Sciatic nerve (tissue), 2 donors: ENCODE data around the gene GAGE13. TPM values are rescaled to one million over a fixed set of nuclear protein-coding genes. Genes with fewer than 3 reads are reported as not detected.
"Not testable (repeated sequence)": the region's sequence is repeated elsewhere in the genome, so short reads cannot be mapped to it uniquely, and the experiment has no call there.

Experiments used
- ATAC-seq: fragments of 200-7000 bp; cut with Tn5 transposase; one replicate; pipeline ENCODE4 v1.9.1; 2020; ENCODE audit warnings: mild to moderate bottlenecking, moderate library complexity
- DNase-seq: peaks from one replicate; pipeline ENCODE4 v3.0.0-alpha.2; 2020; ENCODE audit warnings: low spot score
- intact Hi-C: fragments of 100-400 bp; cut with DNase I; formaldehyde crosslinking; loops from one replicate; pipeline ENCODE4 v1.14.2; 2022
- total RNA-seq: library from RNA; stranded (reverse); fragmentation: NEBNext Ultra II Directional; extraction: Animal tissue kit (Norgen Biotek cat#: 25700); gene quantifications from one replicate; pipeline ENCODE4 v1.2.1, GENCODE V29; 2021
- donor health status: DM: no; HTN: no; CAD: no.
- donor health status: DM: no; HTN: no; CAD: no.

GAGE13 gene
- not detected for total RNA-seq

- ATAC-seq, DNase-seq, intact Hi-C loops: not testable (repeated sequence)
Observed at GRCh38 chrX:49331282-49331681, at the start of gene GAGE13. TSS of gene GAGE13 (plus strand) at chrX:49331582. CDS start at chrX:49332738, 1,156 bp downstream.

GRCh38 chrX:49282647-49283011, 48.8 kb upstream of the GAGE13 start:
- ATAC-seq = peak; percentile 86
- intact Hi-C loops = no loop called here
- DNase-seq = peak; percentile 53

GRCh38 chrX:49284212-49284611, 47.2 kb upstream of the GAGE13 start:
- DNase-seq = no peak
- intact Hi-C loops = no loop called here

GRCh38 chrX:49286136-49286535, 45.2 kb upstream of the GAGE13 start:
- intact Hi-C loops = no loop called here
- ATAC-seq (no peak), DNase-seq (no peak)

More at GRCh38 chrX:49284212-49284611, 47.2 kb upstream of the GAGE13 start:
- ATAC-seq = no peak

DNA sequence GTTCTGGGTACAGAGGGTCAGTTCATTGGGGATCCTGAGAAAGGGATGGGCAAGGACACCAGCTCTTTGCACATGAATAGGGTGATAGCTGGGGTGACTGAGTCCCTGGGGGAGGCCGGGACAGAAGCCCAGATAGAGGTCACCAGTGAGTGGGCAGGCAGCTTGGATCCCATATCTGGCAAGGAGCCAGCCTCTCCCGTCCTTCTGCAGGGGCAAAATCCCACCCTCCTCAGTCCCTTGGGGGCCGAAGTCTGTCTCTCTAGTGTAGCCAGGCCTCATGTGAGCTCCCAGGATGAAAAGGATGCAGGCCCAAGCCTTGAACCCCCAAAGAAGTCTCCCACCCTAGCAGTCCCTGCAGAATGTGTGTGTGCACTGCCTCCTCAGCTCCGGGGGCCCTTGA, 44.8 kb upstream of the GAGE13 start:
- no peak for ATAC-seq
- DNase-seq = no peak
- intact Hi-C loops = no loop called here

DNA sequence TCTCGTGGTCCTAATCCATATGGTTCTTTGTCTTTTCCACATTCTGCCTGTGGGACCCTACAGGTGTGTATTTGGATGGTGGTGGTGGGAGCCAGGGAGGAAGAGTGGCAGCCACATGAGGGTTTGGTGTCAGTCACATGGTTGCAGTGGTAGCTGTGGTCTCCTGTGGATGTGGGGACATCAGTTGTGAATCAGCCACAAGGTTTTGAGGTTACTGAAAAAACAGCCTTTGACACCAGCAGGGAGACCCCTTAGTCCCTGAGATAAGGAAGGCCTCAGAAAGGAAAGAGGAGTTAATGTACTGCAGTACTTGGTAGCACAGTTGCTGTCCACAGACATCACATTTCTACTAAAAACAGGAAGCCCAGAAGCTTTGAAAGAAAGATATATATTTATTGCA, 43.7 kb upstream of the GAGE13 start:
- intact Hi-C loops = no loop called here
- ATAC-seq = no peak
- no peak for DNase-seq

GRCh38 chrX:49290215-49290614, 41.2 kb upstream of the GAGE13 start:
- ATAC-seq (no peak), DNase-seq (no peak)
- intact Hi-C loops = no loop called here

GRCh38 chrX:49291615-49292337, 39.6 kb upstream of the GAGE13 start:
- intact Hi-C loops = no loop called here
- peak; percentile 70 for DNase-seq
- ATAC-seq = peak; percentile 62

GRCh38 chrX:49292400-49293362, 38.7 kb upstream of the GAGE13 start:
- no peak for ATAC-seq
- intact Hi-C loops = no loop called here
- DNase-seq = no peak

DNA sequence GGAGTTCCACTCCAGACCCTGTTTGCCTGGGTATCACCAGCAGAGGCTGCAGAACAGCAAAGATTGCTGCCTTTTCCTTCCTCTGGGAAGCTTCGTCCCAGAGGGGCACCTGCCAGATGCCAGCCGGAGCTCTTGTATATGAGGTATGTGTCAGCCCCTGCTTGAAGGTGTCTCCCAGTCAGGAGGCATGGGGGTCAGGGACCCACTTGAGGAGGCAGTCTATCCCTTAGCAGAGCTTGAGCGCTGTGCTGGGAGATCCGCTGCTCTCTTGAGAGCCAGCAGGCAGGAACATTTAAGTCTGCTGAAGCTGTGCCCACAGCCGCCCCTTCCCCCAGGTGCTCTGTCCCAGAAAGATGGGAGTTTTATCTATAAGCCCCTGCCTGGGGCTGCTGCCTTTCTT, 32.1 kb upstream of the GAGE13 start:
- DNase-seq, intact Hi-C loops, ATAC-seq: not testable (repeated sequence)

GRCh38 chrX:49300703-49301102, 30.7 kb upstream of the GAGE13 start:
- intact Hi-C loops = no loop called here
- no peak for ATAC-seq
- no peak for DNase-seq

- intact Hi-C loops = no loop called here
- no peak for DNase-seq
- no peak for ATAC-seq
Observed at GRCh38 chrX:49303346-49303745, 28.0 kb upstream of the GAGE13 start, which contains the start of gene GAGE10. TSS of gene GAGE10 (plus strand) at chrX:49303646. CDS start at chrX:49304860, 1,214 bp downstream.

GRCh38 chrX:49307775-49308174, 23.6 kb upstream of the GAGE13 start:
- ATAC-seq, DNase-seq, intact Hi-C loops: not testable (repeated sequence)

- no peak for DNase-seq
- ATAC-seq = peak; percentile 77
- intact Hi-C loops = no loop called here
Observed at GRCh38 chrX:49308604-49309269, 22.6 kb upstream of the GAGE13 start.

DNA sequence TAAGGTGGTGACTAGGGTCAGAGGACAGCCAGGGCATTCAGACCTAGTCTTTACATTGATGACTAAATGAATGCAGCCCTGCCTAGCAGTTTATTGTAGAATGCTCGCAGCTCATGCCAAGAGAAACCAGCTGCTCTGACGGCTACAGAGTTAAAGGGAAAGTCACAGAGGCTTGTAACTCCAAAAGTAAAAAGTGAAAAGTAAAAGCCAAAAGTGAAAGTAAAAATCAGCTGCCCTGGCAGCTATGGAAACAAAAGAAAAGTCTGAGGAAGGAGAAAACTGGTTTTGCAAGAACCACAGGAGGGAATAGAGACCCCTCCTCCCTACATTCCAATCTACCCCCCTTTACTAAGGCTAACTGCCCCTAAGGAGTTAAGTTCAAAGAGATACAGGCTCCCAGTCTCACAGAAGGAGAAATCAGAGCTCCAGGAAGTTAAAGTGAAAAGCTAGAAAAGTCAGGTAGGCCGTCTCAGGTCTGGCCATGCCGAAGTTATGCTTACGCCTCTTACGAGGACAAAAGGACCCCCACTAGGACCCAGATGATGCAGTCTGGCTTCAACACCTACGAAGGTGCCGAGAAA, 21.9 kb upstream of the GAGE13 start:
- DNase-seq (no peak), ATAC-seq (peak; percentile 34)
- intact Hi-C loops = no loop called here

- intact Hi-C loops = no loop called here
- ATAC-seq = no peak
Observed at GRCh38 chrX:49310371-49310770, 21.0 kb upstream of the GAGE13 start.

DNA sequence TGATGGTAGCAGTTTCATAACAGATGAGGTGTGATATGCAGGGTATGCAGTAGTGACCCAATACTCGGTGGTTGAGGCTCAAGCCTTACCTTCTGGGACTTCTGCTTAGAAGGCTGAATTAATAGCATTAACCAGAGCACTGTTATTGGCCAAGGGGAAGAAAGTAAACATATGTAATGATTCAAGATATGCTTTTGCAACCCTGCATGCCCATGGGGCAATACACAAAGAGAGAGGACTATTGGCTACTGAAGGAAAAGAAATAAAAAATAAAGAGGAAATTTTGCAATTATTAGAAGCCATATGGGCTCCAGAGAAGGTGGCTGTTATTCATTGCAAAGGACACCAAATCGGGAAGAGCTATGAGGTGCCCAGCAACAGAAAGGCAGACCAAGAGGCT, 19.2 kb upstream of the GAGE13 start:
- DNase-seq (no peak), ATAC-seq (no peak)
- intact Hi-C loops = no loop called here

More at GRCh38 chrX:49310371-49310770, 21.0 kb upstream of the GAGE13 start:
- no peak for DNase-seq

GRCh38 chrX:49316085-49316484, 15.3 kb upstream of the GAGE13 start:
- DNase-seq (no peak), ATAC-seq (no peak)
- intact Hi-C loops = no loop called here

- DNase-seq, intact Hi-C loops, ATAC-seq: not testable (repeated sequence)
Observed at GRCh38 chrX:49321737-49322136, 9.6 kb upstream of the GAGE13 start, which contains the start of gene GAGE12J. TSS of gene GAGE12J (plus strand) at chrX:49322037. CDS start at chrX:49323194, 1,157 bp downstream.
